Measurements from ENCODE around the gene MIB1. TPM values are rescaled to one million over a fixed set of nuclear protein-coding genes. Genes with fewer than 3 reads are reported as not detected.
A peak's percentile ranks its signal among the peaks of the same experiment; 100 is the strongest.

The MIB1 gene
- total RNA-seq, 1 donor from 2014 or later, result 16.4 TPM

- no peak for ATAC-seq
Observed at GRCh38 chr18:21865043-21865442, 124.5 kb downstream of the MIB1 start.

DNA sequence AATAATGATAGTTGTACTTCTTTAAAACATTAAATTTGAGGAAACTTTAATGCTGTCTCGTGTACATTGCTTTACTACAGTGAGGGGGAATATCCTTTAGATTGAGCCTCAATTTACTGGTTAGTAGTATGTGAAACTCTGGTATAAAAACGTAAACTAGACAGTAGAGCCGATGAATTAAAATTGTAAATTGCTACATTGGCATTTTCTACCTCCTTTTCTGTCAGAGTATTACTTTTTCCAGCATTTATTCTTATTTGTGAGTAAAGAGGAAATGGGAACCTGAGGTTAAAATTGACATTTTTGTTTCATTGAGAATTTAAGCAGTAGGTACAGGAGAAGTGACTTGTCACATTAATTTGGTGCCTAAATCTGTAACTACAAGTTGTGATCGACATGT, 128.2 kb downstream of the MIB1 start:
- DNase-seq (ENCODE audit: low spot score) (no peak), ATAC-seq (no peak)

More at GRCh38 chr18:21865043-21865442, 124.5 kb downstream of the MIB1 start:
- no peak for DNase-seq (ENCODE audit: low spot score)

DNA sequence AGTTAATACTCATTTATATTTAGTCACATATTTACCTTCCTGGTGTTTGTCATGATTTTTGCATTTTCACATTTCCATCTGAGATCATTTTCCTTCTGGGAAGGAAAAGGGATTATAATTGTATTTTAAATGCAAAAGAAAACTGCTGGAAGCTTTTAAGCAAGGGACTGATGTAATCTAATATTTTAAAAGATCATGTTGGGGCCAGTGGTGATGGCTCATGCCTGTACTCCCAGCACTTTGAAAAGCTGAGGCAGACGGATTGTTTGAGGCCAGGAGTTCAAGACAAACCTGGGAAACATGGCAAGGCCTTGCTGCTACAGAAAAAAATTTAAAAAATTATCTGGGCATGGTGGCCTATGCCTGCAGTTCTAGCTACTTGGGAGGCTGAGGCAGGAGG, 149.0 kb downstream of the MIB1 start:
- DNase-seq (ENCODE audit: low spot score), result no peak
- ATAC-seq, result no peak

GRCh38 chr18:21894619-21895367, 154.2 kb downstream of the MIB1 start:
- DNase-seq (ENCODE audit: low spot score), result peak; percentile 64
- peak; percentile 73 for ATAC-seq

DNA sequence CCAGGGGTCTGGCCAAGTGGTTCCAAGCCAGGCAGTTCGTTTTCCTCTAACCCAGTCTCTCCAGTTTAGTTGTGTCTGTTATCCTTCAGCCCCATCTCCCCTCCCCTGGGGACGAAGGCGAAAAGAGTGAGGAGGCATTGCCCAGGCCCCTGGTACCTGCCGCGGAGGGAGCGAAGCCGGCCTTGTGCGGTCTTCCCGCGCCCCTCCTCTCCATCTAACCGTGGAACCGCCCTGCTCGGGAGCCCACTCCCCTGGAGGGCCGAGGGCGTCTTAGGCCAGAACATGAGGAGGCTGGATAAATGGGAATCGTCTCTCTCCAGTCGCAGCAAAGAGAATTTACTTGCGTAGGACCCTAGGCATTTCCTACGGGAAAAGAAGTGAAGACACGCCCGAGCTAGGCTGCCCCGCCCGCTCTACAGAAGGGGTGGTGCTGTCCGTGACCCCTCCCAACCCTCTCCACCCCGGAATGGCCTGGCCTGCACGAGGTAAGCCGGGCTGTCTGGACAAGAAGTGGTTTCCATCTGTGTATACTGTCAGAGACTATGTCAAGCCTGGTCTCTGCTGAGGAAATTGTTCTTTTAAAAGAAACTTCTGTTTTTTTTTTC, 156.2 kb downstream of the MIB1 start:
- DNase-seq (ENCODE audit: low spot score) (no peak), ATAC-seq (no peak)

GRCh38 chr18:21897811-21898210, 157.2 kb downstream of the MIB1 start:
- DNase-seq (ENCODE audit: low spot score), result peak; percentile 55
- peak; percentile 90 for ATAC-seq

- ATAC-seq (no peak), DNase-seq (ENCODE audit: low spot score) (no peak)
Observed at GRCh38 chr18:21900605-21901352, 160.2 kb downstream of the MIB1 start.

DNA sequence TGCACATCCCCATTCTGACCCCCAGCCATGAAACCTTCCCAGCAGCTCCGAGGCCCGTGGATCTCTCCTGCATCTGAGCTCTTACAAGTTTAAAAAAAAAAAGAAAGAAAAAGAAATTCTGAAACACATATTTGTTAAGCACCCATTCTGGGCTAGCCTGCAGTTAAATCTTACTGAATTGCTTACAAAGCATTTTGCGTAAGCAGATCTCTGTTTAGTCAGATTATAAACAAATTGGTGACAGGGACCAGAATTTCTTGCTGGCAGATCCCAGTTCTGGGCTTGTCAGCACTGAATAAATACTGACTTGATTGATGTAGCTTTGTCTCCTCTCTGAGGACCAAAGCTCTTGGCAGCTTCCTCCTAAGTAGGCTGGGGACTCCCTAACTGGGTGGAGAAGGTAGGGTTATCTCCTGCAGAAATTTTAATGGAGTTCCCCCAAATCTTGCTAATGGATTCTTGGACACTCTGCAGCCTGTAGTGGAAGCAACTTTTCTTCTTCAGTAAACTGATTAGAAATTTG, 160.9 kb downstream of the MIB1 start:
- DNase-seq (ENCODE audit: low spot score) (no peak), ATAC-seq (no peak)

GRCh38 chr18:21903709-21904108, 163.1 kb downstream of the MIB1 start:
- no peak for DNase-seq (ENCODE audit: low spot score)

DNA sequence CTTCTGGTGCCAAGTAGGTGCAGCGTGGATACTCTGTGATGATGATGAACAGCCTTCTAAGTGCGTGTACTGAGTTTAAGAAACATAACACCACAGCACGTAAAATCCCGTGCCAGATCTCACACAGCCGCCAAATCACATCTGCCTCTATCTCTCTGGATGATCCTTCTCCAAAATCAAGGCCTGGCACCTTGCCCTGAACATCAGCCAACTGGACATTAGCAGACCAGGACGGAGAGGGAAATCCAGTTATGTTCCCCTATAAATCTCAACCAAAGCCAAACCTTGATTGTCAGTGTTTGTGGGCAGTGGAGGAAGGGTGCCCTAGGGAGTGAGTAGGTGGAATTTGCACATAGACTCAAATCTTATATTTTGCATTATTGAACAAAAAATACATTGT, 164.3 kb downstream of the MIB1 start:
- DNase-seq (ENCODE audit: low spot score) (peak; percentile 60), ATAC-seq (peak; percentile 55)

More at GRCh38 chr18:21903709-21904108, 163.1 kb downstream of the MIB1 start:
- no peak for ATAC-seq

DNA sequence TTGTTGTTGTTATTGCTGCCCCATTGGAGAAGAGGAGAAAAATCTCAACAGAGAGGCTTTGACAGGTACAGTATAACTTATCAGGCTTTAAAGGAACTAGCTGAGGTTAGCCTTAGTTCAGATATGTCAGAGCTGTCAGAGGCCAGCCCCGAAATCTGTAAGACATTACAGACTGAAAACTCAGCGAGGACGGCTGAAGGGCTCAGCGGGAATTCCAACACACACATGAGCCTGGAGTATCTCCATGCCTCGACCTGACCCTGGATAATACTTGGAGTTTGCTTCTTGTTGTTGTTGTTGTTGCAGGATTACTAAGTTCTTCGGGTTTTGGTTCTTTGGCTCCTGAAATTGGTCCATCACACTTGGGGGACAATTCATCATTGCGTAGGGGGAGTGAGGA, 166.9 kb downstream of the MIB1 start:
- DNase-seq (ENCODE audit: low spot score) (no peak), ATAC-seq (no peak)

DNA sequence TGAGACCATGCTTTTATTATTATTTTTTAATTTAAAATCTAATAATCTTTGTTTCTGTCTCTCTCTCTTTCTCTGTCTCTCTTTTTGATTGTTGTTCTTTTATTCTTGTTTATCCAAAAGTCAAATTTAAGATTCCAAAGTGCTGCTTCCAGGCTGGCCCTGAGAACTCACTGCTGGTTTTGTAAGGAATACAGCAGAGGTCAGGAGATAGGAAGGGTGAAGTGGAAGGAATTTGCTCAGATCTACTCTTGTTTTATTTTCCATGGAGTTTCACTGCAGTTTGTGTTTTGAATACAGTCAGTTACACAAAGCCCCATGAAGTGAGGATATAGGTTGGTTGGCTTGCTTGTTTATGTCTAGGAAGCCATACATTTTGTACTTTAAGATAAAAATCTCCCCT, 168.1 kb downstream of the MIB1 start:
- DNase-seq (ENCODE audit: low spot score), result no peak

GRCh38 chr18:21910906-21911305, 170.3 kb downstream of the MIB1 start:
- DNase-seq (ENCODE audit: low spot score) (no peak), ATAC-seq (no peak)

More for the DNA sequence above, 168.1 kb downstream of the MIB1 start:
- ATAC-seq, result no peak

DNA sequence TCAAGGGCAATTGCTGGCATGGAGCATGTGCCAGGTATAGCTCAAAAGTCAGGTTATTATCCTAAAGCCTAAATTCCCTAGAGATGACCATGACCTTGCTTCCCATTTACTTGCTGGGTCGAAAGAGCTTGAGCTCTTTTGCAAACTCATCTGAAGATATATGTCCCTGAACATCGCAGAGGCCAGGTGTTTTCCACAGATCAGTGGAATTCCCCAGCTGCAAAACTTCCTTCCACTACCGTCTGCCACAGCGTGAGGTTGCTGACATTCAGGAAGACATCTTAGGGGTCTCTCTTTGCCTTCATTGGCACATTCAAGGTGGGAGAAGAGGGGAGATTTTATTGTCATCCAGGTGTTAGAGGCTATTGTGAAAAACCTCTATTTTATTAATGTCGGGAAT, 171.0 kb downstream of the MIB1 start:
- ATAC-seq (no peak), DNase-seq (ENCODE audit: low spot score) (no peak)

GRCh38 chr18:21912339-21913239, 172.0 kb downstream of the MIB1 start:
- no peak for ATAC-seq
- DNase-seq (ENCODE audit: low spot score), result no peak

- no peak for DNase-seq (ENCODE audit: low spot score)
- peak; percentile 87 for ATAC-seq
Observed at GRCh38 chr18:21914739-21915319, 174.2 kb downstream of the MIB1 start.

- ATAC-seq (no peak), DNase-seq (ENCODE audit: low spot score) (no peak)
Observed at GRCh38 chr18:21915546-21915945, 175.0 kb downstream of the MIB1 start.

- ATAC-seq (no peak), DNase-seq (ENCODE audit: low spot score) (no peak)
Observed at GRCh38 chr18:21916594-21916993, 176.0 kb downstream of the MIB1 start.

- ATAC-seq, result no peak
- no peak for DNase-seq (ENCODE audit: low spot score)
Observed at GRCh38 chr18:21918693-21919092, 178.1 kb downstream of the MIB1 start.
